GM18909 (cell line): ENCODE data around the gene DENND1A.

Experiments used
- ATAC-seq: cut with Tn5 transposase; IDR thresholded peaks from one replicate; pipeline ENCODE4 v1.9.1; 2021; ENCODE audit warnings: mild to moderate bottlenecking; ENCODE audit not compliant: unreplicated experiment, poor library complexity

DENND1A gene

DNA sequence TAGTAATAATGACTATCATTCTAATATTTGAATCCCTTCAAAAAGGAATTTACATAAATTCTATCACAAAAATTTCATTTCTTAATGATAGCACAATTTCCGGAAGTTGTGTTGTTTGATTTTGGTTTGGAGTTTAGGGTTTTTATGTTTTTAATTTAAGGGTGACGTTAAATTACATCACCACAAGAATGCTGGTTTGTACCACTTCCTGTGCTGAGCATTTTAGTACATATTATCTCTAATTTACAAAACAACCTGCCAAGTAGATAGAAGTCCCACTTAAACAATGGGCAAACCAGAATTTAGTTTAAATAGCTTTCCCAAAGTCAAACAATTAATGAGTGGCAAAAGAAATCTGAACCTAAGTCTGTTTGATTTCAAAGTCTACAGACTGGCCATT is 63.4 kb downstream of the DENND1A start:
- ATAC-seq, result no peak

DNA sequence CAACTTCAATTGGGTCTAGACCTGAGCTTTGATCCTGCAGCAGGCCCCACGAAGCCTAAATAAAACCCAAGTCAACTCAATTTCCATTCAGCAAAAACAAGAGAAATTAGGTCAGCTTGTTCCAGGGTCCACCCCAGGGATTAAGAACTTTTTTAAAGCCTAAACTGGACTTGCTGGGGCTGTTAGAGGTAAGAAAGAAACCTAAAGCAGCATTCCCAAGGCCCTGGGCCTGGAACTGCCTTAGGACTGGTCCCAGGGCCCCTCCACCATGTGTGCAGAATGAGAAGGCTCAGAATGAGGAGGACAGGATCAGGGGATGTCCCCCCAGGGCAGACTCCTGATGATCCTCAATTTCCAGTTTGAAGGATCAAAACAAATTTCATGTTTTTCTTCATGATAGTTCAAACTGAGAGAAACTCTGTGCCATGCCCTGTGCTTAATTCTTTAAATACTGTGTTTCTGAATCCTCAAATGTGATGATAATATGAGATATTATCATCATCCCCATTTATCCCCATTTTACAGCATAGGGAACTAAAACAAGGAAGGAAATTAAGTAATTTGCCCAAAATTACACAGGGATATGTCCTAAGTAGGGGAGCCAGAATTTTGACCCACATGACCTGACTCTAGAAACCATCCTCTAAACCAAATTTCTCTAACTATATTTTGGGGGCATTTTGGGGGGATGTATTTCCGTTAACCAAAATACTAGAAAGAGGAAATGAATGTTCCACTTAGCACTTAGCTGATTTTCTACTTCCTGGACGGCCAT is 64.5 kb downstream of the DENND1A start:
- no peak for ATAC-seq

DNA sequence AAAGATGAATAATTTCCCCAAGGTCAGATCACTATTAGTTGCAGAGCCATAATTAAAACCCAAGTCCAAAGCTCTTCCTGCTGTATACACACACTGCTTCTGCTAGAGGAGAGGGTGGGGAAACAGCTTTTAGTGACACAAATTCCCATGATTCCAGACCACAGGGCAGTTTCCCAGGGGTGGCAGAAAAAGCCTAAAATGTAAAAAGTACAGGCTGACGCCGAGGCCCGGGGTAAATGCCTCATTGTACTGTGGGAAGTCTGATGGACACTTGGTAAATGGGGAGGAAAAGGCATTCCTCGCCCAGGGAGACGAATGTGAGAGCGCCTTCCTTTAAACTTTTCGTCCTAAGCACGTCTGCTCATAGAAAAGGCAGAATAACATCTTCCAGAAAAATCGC is 65.7 kb downstream of the DENND1A start:
- ATAC-seq, result no peak

DNA sequence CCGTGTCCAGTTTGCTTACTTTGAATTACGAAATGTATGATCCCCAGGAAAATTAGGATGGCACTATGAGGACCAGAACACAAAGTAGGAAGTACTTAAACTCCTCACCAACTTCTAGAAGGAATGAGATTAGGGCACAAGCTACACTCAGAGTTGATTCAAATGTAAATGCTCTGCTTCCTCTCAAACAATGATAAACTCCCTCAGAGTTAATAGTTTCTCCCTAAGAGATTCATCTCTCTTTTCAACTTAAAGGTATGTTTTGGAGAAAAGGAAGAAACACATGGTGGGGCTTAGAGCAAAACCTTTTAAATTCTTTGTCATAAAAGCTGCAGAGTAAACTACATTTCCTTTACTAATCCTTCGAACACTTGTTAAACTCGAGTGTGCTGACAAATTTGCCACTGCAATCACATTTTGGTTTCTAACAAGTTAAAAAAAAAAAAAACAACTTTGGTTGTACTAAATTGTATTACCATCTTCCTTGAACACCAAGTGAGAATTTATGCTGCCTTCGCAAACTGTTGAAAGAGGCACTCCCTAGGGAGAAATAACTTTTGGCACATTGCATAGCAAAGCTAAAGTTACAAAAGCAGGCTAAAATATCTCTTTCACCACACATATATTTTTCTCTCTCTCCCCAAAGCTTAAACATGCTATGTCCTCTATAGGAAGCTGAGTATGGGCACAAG is 66.6 kb downstream of the DENND1A start:
- ATAC-seq, result no peak

DNA sequence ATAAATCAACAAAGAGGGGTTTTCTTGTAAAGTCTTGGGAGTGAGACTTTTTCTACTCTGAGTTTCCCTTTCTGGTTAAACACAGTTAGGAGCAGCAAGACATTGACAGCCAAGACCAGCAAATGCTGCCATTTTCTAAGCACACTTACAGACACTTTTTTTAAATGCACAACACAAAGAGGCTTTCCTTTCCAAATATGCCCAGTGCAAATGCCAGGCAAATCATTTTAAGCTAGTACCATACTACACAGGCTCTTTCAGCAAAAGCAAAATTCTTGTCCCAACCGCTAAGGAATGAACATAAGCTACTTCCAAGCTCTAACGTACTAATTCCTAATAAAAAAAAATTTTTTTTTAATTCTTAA is 68.2 kb downstream of the DENND1A start:
- no peak for ATAC-seq

DNA sequence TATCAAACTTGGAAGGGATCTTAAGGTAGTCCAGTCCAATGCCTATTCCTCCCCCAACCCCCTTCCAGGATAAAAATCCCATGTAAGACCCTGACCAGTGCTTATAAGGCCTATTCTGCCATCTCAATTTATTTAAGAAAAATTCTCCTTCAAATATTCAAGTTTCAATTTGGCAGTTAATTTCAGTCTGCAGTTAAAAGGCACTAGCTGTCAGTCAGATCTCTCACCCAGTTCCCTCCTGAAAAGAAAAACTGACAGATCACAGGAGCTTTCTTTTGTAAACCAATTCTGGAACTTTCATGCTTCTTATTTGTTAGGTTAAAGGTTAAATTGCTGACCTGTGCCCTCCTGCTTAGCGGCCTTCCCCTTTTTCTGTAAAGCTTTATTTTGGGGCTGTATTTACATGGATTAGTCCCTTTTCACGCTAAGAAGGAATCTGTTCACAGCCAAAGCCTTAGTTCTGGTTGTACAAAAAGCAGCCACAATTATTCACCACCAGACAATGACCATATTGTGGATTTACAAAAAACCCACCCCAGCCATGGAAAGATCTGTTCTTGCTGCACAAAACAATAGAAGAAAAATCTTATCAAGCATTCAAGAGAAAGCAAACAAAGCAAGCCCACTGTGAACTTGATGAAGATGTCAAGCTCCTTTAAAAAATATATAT is 68.7 kb downstream of the DENND1A start:
- no peak for ATAC-seq

DNA sequence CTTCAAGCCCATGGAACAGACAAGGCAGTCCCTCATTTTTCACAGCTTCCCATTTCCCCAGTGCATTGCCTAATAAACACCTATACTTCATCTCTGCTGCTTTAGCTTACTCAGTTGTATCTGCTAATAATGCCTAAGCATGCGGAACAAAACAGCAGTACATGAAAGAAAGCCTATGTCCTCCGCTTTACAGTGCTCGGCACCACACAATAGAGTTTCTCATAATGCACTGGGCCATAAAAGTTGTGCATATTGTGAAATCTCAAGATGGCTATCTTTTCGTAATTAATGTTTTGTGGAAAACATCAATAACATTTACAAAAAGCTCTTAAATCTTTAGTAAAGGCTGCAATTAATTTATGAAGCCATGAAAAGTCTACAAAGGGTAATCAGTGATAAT is 69.3 kb downstream of the DENND1A start:
- no peak for ATAC-seq

DNA sequence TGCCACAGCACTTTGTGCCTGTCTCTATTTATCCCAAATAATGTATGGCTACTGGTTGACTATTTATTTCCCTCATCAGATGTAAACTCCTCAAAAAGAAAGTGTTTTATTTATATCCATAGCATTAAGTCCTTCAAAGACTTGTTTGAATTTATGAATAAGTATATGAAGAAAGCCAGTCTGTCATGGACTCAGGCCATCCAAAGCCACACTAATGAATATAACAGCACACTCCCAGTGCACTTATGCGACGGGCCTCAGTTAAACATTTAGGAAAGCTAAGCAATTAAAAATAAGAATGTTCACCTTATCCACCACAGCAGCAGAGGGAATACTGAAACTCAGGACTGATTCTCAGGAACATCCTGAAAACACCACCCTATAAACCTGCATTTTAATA is 77.5 kb downstream of the DENND1A start:
- ATAC-seq, result no peak

DNA sequence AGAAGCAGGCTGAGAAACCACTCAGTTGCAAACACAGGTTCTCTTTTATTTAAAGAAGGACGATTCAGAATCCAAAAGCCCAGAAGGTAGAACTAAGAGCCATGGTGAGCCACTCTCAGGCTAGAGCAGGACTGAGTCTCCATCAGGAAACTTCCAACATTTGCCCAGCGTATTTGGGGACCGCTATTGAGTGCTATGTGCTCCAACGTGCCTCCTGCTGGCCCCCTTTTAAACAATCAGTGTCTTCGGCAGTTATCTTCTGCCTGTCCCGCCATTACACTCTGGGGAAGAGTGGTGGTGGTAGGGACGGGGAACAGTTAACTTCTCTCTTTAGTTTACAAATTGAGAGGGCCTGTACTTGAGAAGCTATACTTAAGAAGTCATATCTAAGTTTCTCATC is 78.1 kb downstream of the DENND1A start:
- no peak for ATAC-seq

DNA sequence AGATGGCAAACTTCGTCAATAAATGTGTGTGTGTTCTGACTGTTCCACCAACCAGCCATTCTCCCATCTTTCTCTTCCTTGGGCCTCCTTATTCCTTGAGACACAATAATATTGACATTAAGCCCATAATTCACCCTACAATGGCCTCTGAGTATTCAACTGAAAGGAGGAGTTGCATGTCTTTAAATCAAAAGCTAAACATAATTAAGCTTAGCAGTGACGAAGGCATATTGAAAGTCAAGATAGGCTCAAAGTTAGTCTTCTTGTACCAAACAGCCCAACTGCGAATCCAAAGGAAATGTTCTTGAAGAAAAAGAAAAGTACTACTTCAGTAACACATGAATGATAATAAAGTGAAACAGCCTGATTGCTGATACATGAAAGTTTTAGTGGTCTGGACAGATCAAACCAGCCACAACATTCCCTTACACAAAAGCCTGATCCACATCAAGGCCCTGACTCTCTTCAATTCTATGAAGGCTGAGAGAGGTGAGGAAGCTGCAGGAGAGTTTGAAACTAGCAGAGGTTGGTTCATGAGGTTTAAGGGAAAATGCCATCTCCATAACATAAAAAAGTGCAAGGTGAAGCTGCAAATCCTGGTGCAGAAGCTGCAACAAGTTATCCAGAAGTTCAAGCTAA is 81.4 kb downstream of the DENND1A start:
- no peak for ATAC-seq

DNA sequence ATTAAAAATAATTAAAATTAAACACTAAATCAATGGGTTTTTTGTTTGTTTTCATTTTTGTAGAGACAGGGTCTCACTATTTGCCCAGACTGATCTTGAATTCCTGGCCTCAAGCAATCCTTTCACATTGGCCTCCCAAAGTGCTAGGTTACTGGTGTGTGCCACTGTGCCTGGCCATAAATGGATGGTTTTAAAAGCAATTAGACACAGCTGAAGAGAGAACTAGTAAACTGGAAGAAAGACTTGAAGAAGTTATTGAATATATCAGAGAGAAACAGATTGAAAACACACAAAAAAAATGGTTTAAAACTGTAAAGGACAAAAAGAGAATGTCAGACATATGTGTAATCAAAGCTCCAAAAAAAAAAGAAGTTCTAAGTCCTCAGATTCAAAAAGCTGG is 83.0 kb downstream of the DENND1A start:
- no peak for ATAC-seq

DNA sequence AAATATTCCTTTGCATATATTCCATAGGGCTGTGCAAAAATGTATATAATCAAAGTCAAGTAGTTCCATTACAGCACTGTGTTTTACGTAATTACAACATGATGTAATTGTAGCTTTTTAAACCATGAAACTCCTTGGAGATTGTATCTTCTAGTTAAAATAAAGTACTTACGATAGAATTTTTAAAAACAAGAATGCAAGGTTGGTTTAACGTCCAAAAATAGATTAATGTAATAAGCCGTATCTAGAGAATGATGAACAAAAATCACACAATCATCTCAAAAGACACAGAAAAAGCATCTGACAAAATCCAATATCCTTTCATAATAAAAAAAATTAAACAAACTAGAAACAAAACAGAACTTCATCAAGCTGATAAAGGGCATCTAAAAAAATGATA is 86.2 kb downstream of the DENND1A start:
- ATAC-seq, result no peak

DNA sequence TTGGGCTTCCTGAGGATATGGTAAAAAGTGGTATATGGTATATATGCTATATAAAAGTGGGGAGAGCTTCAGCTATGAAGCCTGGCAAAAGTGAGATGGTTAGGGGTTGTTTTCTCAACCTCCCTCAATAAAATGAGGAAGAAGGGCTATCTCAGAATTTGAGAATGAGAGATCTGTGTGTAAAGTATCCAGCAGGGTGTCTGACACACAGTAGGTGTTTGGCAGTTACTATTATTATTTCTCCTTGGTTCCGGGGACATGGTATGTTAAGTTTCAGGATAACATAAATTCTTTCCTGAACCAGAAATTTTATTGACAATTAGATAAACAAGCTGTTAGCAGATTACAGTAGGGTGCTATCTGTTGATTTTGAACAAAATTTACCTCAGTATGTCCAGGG is 94.1 kb downstream of the DENND1A start:
- no peak for ATAC-seq

DNA sequence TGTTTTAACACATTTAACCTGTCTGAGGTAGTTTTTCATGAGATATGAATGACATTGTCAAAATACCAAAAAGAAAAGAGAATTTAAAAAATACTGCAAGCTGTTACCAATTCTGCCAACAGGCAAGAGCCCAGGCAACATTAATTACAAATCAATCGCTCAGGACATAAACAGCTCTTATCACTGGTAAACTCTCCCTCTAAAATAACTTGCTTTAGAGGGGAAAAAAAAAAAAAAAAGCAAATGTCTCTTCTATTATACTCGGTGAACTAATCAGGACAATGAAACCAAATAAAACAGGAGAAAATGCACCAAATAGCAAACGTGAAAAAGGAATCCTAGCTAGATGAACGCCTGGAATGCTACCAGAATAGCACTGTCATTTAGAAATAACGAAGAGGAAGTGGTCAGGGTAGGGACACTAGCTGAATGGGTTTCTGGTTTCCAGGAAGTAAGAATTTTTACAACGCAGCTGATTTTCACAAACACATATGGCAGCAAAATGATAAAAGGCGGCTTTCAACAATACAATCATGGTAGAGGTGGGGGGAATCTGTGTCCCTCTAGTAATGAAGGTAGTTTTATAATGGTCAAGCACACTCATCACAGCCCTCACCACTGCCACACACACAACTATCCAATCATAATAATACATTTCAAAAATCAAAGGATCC is 94.9 kb downstream of the DENND1A start:
- no peak for ATAC-seq

DNA sequence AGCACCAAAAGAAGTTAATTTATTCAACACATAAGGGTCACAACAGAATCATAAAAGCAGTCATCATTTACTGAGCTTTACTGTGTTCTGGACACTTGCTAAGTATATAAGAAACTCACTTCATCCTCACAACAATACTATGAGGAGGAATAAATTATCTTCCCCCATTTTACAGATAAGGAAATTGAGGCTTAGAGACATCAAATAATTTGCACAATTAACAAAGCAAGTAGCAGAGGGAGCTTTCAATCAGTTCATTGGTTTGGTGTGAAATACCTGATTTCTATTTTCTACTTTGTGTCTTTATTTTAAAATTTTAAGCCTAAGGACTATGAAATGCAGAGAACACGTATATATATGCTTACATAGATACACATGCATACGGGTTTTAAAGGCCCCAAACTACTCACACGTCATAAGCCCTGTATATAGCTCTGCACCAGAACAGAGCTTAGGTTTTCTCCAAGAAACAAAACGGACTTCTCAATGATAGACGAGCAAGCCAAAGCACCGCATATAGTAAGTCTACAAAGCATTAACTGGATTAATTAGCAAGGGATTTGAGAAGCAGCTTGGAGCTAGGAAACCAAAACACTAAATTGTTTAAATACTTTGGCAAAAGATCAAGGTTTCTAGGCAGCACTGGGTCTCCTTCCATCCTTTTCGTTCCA is 95.6 kb downstream of the DENND1A start:
- no peak for ATAC-seq

DNA sequence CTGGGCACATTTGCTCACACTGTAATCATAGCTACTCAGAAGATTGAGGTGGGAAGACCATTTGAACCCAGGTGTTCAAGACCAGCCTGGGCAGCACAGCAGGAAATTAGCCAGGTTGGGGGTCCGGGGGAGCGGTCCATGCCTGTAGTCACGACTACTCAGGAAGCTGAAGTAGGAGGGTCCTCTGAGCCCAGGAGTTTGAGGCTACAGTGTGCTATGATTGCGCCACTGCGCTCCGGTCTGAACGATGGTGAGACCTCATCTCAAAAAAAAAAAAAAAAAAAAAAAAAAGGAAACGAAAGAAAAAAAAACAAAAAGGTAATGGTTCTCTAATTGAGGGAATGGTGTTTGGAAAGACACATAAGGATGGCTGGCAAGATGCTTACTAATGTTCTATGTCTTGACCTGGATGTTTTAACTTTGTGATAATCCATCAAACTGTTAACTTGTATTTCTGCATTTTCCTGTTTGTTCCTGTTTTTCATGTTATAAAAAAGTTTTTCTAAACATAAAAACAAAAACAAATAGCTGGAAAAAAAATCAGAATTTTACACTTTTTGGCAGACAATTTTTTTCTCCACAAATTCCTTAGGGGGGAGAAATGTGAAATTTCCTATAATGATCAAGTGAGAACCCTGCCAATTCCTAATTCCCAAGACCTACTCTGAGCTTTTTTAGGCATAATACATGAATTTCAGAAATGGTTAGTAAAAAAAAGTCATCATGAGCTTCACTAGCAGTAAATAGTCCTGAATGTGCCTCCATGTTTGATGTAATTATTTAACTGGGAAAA is 96.9 kb downstream of the DENND1A start:
- no peak for ATAC-seq

DNA sequence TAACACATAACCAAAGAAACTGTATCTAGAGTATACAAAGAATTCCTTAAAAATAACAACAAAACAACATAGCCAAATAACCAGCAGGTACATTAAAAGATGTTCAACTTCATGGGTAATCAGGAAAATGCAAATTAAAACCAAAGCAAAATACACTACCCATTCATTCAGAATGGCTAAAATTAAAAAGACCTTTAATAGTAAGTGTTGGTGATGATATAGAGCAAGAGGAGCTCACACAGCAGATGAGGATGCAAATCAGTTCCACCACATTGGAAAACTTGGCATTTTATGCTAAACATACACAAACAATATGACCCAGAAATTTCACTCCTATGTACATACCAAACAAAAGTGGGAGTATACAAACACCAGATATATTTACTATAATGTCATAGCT is 97.8 kb downstream of the DENND1A start:
- ATAC-seq, result no peak

DNA sequence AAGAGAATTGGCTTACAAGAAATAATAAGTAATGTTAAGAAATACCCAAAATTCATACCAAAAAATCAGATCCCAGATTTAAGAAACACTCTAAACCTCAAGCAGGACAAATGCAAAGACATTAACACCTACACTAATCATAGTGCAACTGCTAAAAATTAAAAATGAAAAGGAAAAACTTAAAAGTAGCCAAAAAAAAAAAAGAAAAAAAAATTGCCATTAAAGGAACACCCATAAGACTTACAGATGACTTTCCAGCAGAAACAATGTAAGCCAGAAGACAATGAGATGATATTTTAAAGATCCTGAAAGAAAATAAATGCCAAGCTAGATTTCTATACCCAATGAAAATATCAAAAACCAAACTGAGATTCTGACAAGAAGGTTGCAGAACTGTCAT is 101.5 kb downstream of the DENND1A start:
- ATAC-seq, result no peak

DNA sequence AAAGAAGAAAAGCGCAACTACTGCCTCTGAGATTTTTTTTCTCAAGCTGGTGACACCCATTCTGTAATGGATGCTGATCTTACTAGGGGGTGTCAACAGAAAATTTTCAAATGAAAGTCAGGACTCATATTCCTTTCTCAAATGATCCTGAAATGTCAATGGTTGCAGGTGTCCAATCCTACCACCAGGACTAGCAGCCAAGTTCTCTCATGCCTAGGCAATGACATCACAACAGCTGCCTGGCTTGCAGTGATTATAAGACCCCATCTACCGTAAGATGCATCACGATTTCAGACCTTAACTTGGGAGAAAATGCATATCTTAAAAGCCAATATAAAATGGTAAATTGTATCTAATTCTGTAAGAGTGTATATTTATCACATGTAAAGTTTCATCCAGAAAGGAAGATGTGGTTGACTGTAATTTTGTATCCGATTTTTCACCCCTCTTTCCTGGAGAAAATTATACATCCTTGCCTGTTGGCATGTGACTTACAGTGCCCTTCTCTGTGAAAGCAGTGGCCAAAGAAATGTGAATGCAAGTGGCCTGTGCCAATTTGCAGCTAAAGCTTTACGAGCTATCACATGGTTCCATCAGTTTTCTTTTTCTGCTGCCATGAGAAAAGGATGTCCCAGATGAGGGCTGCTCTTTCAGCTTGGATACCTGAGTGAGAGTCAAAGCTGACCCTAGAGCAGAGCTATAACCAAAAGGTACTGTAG is 104.4 kb downstream of the DENND1A start:
- no peak for ATAC-seq
